Activated T-cell treated with anti-CD3 and anti-CD28 coated beads for 4 hours (primary cell): ENCODE data around the gene ATF6.

ENCODE experiments used
- DNase-seq: peaks from one replicate; pipeline ENCODE4 v3.0.0-alpha.2; 2020

The ATF6 gene

DNA sequence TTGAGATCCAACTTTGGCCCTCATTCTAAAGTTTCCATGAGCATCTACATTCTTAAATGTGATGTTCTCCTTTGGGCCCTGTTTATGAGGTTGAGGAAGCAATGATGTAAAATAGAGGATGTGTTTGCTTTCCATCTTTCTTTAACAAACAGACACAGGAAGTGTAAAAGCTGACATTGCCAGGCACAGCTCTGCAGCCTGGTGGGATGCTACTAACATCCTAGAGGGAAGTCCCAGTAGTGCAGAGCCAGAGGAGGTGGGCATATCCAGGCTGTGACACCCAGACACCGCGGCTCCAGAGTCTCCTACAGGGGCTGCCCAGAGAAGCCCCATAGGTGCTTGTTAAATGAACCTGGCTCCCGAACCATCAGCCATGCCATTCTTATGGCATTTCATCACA lies 241.3 kb downstream of the ATF6 start:
- DNase-seq, result no peak

DNA sequence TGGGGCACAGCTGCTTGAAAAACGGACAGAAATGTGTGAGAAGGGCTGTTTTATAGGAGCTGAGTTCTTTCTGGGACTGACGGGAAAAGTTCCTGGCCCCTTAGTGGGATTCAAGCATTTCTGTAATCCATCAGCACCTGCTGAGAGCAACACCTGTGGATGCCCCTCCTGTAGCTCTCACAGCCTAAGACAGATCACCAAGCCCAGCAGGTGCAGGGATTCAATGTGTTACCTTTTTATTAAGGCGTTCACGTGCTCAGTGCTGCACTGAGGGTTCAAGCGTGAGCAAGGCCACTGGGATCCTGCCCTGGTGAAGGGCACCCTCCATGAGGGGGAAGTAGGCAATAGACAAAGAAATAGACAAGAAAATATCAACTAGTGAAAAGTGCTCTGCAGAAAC lies 242.7 kb downstream of the ATF6 start:
- DNase-seq, result no peak

DNA sequence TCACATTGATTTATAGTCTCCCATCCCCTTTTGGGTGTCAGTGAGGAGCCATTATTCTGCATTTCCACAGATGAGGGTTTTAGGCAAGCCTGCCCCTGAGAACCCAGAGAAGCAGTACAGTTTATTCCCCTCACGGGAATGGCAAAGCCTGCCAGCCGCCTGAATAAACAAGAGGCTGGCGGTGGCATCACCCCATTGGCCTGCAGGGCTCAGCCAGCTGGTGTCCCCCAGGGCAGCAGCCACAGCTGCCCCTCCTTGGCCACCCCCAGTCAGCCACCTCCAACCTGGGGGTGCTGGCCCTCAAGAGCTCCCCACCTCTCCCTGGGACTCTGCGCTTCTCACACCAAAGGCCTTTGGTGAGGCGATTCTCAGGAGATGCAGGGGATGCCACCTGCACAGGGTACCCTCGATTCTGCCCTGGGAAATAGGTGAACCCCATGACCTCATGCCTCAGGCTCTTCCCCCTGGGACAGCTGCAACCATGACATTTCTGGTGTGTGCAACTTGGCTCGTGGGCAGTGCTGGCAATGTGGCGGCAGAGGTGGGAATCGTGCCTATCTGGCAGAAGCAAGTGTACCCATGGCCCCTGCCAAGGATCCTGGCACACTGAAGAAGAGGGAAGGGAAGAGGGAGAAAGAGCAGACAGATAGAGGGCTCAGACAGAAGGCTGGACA lies 243.5 kb downstream of the ATF6 start:
- DNase-seq, result no peak

DNA sequence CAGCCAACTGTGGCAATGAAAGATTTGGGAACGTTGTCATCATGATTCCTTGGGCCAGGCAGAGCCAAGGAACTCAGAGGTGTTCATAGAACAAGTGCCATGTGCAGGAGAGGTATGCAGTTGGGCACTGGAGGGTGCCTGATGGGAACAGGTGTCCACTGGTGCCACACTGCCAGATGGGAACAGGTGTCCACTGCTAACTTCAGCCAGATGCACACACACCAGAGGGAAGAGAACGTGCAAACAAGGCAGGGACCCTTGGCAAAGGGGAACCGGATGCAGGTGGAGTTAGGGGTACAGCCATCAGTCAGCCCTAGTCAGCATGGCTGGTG lies 244.0 kb downstream of the ATF6 start:
- DNase-seq, result no peak

DNA sequence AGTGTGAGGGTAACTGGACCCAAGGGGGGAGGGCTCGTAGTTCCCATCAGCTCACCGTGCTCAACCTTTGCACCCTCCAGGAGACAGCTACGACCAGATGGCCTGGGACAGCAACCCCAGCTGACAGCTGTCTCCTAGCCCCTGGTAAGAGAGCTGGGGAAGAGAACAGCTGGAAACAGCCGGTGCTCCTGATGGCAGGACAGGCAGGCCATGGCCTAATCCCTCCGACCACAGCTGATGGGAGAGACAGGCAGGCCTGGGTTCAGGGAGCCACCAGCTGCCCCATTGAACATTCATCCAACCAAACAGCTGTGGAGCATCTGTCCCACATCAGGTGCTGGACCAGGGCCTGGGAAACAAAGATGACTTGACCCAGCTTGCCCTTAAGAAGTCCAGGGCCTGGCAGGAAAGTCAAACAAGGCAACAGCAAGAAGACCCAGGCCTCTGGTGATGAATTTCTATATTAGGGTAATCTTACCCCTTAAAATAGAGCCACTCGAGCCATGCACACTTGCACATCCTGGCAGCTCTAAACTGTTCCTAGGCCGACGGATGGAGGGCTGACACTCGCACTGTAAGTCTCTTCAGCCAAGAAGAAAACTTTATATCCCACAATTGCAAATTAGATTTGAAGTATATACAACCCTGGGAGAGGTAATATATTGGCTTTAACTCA lies 245.4 kb downstream of the ATF6 start:
- no peak for DNase-seq

DNA sequence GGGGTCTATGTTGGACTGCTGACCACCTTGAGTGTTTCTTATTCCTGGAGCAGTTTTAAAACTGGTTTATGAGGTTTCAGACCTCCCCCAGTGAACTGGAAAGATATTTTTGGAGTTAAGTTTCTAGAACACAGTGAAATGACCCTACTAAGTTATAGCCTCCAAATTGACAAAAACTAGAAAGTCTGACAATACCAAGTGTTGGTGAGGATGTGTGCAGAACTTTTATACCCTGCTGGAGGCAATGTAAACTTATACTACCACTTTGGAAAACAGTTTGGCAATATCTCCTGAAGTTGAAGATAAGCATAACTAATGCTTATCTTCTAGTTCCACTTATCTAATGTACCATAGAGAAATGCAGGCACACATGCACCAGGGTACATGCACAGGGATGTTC lies 247.2 kb downstream of the ATF6 start:
- no peak for DNase-seq
